Pancreas (tissue), 10 donors: ENCODE measurements around the gene CFAP46. TPM values are rescaled to one million over a fixed set of nuclear protein-coding genes. Genes with fewer than 3 reads are reported as not detected.
A peak's percentile ranks its signal among the peaks of the same experiment; 100 is the strongest.

Experiments used
- ATAC-seq, 4 donors: fragments of 200-7000 bp; cut with Tn5 transposase; one replicate each; pipeline versions ENCODE4 v1.8.0 to v1.9.1; 2020; ENCODE audit warnings: mild to moderate bottlenecking in 4 of 4, moderate library complexity in 4 of 4
- DNase-seq, 6 donors: peaks; one replicate each; pipeline ENCODE4 v3.0.0-alpha.2; 2020
- FAIRE-seq: peaks from 2 replicates; lab custom pipeline; 2012; peaks lifted over from hg19 to GRCh38; lab: Jason Lieb, UNC
- H3K27ac ChIP-seq, 4 donors: fragments of 200-600 bp; sonication (generic); 1 replicate in 3 of 4; 2 replicates in 1 of 4; pipeline versions ENCODE4 v1.5.0 to v1.8.0; 2020
- H3K27me3 ChIP-seq, 4 donors: fragments of 200-600 bp; one replicate each; pipeline ENCODE4 v1.8.0; 2021
- H3K36me3 ChIP-seq, 3 donors: fragments of 200-600 bp; sonication (generic) in 1 of 3; one replicate each; pipeline versions ENCODE4 v1.5.0 to v1.8.0; 2020 to 2021
- H3K4me1 ChIP-seq, 3 donors: fragments of 200-600 bp; one replicate each; pipeline ENCODE4 v1.8.0; 2021
- H3K4me3 ChIP-seq, 4 donors: fragments of 200-600 bp; sonication (generic) in 2 of 4; one replicate each; pipeline versions ENCODE4 v1.5.0 to v1.8.0; 2020 to 2021
- H3K9me3 ChIP-seq, 4 donors: fragments of 200-600 bp; one replicate each; pipeline ENCODE4 v1.8.0; 2021
- WGBS, 2 donors: extraction: QIAGEN DNeasy Blood & Tissue Kit; methylation state at CpG; one replicate each; pipeline ENCODE4 v1.1.7; 2013; 5-methylcytosine and 5-hydroxymethylcytosine counted together
- intact Hi-C, 3 donors: fragments of 100-400 bp; cut with DNase I; formaldehyde crosslinking; loops; one replicate each; pipeline versions ENCODE4 v1.11.1 to v1.14.2; 2022
- polyA plus RNA-seq, 2 donors: library from polyadenylated mRNA; stranded (reverse); fragments of 200-250 nt; gene quantifications; one replicate each; pipeline ENCODE4 v1.2.3, GENCODE V29; 2013
- total RNA-seq, 6 donors: library from RNA; stranded (reverse); fragmentation: NEBNext Ultra II Directional in 4 of 6; extraction: Animal tissue kit (Norgen Biotek cat#: 25700) in 4 of 6; gene quantifications; one replicate each; pipeline versions ENCODE4 v1.2.1 to v1.2.4, GENCODE V29; 2021 to 2023
- TF ChIP-seq, protein P1 (sequence below), 4 donors: fragments of 200-600 bp; sonication (generic) in 3 of 4; IDR thresholded peaks; one replicate each; pipeline versions ENCODE4 v1.5.0 to v1.8.0; 2021; ENCODE audit warnings: antibody characterized with exemption in 4 of 4
- donor health status: healthy with polysubstance abuse.
- donor health status: DM: no; HTN: no; CAD: no; lungs with moderate emphysema.
- donor health status: DM: no; HTN: no; CAD: no.
- donor health status: control.
- donor health status: control.
- donor health status: Bipolar disorder and iron deficiency.
- donor health status: DM: yes; HTN: yes; CAD: no.
- donor health status: DM: no; HTN: no; CAD: no.
- donor health status: DM: no; HTN: no; CAD: no.
- donor health status: DM: yes; HTN: yes; CAD: no.

CFAP46 gene
- total and polyA plus RNA-seq, 8 donors: 0.39 to 1.6 (median 1.0) TPM

DNA sequence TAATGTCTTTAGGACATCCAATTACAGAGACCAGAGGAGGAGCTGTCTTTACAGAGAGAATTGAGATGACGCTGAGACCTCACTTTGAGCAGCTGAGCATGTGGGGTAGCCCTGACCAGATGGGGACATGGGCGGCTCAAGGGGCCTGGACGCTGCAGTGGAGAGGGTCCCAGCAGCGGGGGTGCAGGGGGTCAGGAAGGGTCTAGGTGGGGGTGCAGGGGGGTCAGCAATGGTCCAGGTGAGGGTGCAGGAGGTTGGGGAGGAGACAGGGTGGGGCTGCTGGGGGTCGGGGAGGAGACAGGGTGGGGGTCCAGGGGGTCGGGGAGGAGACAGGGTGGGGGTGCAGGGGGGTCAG lies 43.2 kb upstream of the CFAP46 start:
- TF ChIP-seq, protein P1, sequence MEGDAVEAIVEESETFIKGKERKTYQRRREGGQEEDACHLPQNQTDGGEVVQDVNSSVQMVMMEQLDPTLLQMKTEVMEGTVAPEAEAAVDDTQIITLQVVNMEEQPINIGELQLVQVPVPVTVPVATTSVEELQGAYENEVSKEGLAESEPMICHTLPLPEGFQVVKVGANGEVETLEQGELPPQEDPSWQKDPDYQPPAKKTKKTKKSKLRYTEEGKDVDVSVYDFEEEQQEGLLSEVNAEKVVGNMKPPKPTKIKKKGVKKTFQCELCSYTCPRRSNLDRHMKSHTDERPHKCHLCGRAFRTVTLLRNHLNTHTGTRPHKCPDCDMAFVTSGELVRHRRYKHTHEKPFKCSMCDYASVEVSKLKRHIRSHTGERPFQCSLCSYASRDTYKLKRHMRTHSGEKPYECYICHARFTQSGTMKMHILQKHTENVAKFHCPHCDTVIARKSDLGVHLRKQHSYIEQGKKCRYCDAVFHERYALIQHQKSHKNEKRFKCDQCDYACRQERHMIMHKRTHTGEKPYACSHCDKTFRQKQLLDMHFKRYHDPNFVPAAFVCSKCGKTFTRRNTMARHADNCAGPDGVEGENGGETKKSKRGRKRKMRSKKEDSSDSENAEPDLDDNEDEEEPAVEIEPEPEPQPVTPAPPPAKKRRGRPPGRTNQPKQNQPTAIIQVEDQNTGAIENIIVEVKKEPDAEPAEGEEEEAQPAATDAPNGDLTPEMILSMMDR (IDR thresholded peaks at IDR 0.05): no peak
- 58 to 85% methylated on average over 4 to 6 of the region's 6 CpGs for WGBS, 2 donors
- H3K36me3 ChIP-seq: no peaks in the 10 kb centered on the region
- H3K27me3 ChIP-seq: no peaks in the 10 kb centered on the region
- intact Hi-C loops: no loop called here
- no peak overlapping the region for H3K4me3 ChIP-seq
- no peak overlapping the region for H3K27ac ChIP-seq
- ATAC-seq: no peak
- H3K4me1 ChIP-seq: no peaks in the 10 kb centered on the region
- H3K9me3 ChIP-seq: no peaks in the 10 kb centered on the region
- FAIRE-seq: no peak
- DNase-seq: no peak

DNA sequence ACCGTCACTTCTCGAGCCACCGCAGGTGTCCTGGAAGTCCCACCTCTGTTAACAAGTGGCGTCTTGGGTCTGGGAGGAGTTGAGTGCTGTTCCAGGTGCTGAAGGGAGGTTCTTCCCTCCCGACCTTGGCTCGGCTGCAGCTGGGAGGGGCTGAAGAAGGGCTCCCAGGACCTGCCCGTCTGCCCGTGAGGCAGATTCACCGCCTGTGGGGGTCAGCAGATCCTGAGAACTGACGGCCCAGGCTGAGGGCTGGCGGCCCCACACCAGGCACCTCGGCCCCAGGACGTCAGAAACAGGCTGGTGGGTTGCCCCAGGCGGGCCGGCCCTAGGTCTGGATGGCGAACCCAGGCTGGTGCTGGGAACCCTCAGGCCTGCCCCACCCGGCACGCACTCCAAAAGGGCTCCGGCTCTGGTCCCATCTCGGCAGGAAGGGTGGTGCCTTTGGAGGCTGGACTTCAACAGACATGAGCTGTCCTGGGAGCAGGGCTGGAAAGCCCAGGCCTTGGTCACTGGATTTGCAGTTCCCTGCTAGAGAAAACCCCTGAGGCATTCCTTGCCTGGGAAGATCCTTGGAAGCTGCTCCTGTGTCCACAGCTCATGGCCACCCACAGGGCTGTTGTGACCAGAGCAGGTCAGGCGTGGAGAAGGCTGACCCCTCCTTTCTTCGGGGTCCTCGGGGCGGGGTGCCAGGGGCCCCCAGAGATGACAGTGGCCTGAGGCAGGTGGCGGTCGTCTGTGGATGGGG lies 42.6 kb upstream of the CFAP46 start:
- FAIRE-seq: no peak
- H3K4me1 ChIP-seq: no peaks in the 10 kb centered on the region
- 25 to 43% methylated on average over 24 to 26 of the region's 26 CpGs for WGBS, 2 donors
- peak in 2 of 6 donors; percentile 45 to 69 for DNase-seq
- peak in 1 of 4 donors; percentile 35 for ATAC-seq
- H3K4me3 ChIP-seq: no peak overlapping the region
- no peaks in the 10 kb centered on the region for H3K36me3 ChIP-seq
- H3K27me3 ChIP-seq: no peaks in the 10 kb centered on the region
- H3K27ac ChIP-seq: no peak overlapping the region
- H3K9me3 ChIP-seq: no peaks in the 10 kb centered on the region
- TF ChIP-seq, protein P1 (IDR thresholded peaks at IDR 0.05): no peak
- intact Hi-C loops: no loop called here

DNA sequence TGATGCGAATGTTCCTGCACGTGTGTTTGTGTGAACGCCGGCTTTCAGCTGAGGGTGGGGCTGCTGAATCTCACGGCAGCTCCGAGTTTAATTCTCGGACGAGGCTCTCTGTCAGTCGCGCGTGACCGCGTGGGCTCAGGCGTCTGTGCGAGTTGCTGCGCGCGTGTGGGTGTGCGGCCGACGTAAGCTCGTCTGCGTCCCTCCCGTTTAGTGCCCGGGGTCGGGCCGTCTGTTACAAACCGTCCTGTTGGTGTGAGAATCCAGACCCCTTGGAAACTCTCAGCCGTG lies 41.6 kb upstream of the CFAP46 start:
- no peak for FAIRE-seq

DNA sequence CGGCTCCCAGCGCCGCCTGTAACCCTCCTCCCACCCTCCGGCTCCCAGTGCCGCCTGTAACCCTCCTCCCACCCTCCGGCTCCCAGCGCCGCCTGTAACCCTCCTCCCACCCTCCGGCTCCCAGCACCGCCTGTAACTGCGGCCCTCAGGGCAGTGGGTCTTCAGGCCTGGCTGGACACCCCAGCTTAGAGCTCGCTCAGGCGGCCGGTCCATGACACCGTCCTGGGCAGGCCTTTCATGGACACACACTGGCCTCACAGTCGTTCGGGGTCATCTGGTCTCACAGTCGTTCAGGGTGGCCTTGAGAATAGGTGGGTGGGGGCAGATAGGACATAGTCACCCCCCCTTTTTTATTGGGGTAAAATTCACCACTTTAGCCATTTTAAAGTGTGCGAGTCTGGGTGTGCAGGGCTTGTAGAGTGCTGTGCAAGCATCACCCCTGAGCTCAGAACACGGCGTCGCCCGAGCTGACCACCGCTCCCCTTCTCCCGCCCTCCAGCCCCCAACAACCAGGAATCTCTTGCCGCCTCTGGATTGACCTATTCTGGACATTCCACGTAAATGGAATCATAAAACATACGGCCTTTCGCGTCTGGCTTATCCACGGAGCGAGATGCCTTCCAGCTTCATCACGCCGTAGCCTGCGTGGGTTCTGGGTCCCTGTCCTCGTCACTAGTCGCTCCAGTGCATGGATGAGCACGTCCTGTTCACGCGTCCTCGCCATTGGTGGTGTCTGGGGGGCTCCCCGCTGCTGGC lies 41.1 kb upstream of the CFAP46 start:
- H3K27ac ChIP-seq: no peak overlapping the region
- TF ChIP-seq, protein P1 (IDR thresholded peaks at IDR 0.05): no peak
- H3K9me3 ChIP-seq: no peaks in the 10 kb centered on the region
- ATAC-seq: no peak
- no peak overlapping the region for H3K4me3 ChIP-seq
- no peaks in the 10 kb centered on the region for H3K27me3 ChIP-seq
- peak in 1 of 6 donors; percentile 41 for DNase-seq
- intact Hi-C loops: no loop called here
- no peaks in the 10 kb centered on the region for H3K4me1 ChIP-seq
- FAIRE-seq: no peak
- H3K36me3 ChIP-seq: no peaks in the 10 kb centered on the region
- 70 to 75% methylated on average over 35 to 42 of the region's 42 CpGs for WGBS, 2 donors

More for the DNA sequence above, 41.6 kb upstream of the CFAP46 start:
- peak in 1 of 6 donors; percentile 41 for DNase-seq
- Histone ChIP-seq H3K27me3 (no peaks in the 10 kb centered on the region), H3K4me1 (no peaks in the 10 kb centered on the region), H3K9me3 (no peaks in the 10 kb centered on the region), H3K4me3 (no peak overlapping the region), H3K27ac (no peak overlapping the region), H3K36me3 (no peaks in the 10 kb centered on the region)
- intact Hi-C loops: no loop called here
- whole genome bisulfite sequencing, 2 donors: 69 to 86% methylated on average over 29 of the region's 29 CpGs
- ATAC-seq: no peak
- TF ChIP-seq, protein P1 (IDR thresholded peaks at IDR 0.05): no peak
